ENCODE data around the gene RFC4. TPM values are rescaled to one million over a fixed set of nuclear protein-coding genes. Genes with fewer than 3 reads are reported as not detected.
A peak's percentile ranks its signal among the peaks of the same experiment; 100 is the strongest.

Gene RFC4
- total RNA-seq, 2 donors from 2014 or later: 4.7 to 20.4 TPM

DNA sequence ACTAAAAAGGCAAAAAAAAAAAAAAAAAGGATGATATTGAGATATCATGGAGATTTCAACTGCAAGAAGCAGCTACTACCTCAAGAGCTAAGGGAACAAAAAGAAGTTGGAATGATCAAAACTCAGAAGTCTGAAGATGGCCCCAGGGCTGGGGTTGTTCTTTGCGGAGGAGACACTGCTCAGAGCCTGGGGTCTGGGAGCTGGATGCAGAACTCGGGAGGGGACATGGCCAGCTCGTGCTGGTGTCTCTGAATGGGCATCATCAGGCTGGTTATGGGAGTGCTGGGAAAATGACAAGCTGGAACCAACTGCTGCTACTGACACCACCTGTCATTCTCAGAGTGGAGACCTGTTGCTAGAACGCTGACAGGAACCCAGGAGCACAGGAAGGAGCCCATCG lies 22.1 kb upstream of the RFC4 start:
- Histone ChIP-seq H3K36me3 (no peaks in the 10 kb centered on the region), H3K9me3 (no peaks in the 10 kb centered on the region), H3K4me1 (ENCODE audit: control insufficient read depth in 1 of 2, low read depth in 2 of 2) (peaks cover 11 to 26% of the 10 kb centered on the region in 2 donors), H3K4me3 (no peak overlapping the region), H3K27ac (no peak overlapping the region), H3K27me3 (replicated peaks; ENCODE audit: insufficient read depth) (peaks cover 5% of the 10 kb centered on the region)
- ATAC-seq (ENCODE audit: insufficient number of reproducible peaks, low FRiP score, low read depth) (no peak), DNase-seq (ENCODE audit: low spot score) (no peak)
- TF ChIP-seq, protein P1, sequence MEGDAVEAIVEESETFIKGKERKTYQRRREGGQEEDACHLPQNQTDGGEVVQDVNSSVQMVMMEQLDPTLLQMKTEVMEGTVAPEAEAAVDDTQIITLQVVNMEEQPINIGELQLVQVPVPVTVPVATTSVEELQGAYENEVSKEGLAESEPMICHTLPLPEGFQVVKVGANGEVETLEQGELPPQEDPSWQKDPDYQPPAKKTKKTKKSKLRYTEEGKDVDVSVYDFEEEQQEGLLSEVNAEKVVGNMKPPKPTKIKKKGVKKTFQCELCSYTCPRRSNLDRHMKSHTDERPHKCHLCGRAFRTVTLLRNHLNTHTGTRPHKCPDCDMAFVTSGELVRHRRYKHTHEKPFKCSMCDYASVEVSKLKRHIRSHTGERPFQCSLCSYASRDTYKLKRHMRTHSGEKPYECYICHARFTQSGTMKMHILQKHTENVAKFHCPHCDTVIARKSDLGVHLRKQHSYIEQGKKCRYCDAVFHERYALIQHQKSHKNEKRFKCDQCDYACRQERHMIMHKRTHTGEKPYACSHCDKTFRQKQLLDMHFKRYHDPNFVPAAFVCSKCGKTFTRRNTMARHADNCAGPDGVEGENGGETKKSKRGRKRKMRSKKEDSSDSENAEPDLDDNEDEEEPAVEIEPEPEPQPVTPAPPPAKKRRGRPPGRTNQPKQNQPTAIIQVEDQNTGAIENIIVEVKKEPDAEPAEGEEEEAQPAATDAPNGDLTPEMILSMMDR (IDR thresholded peaks at IDR 0.05): no peak

DNA sequence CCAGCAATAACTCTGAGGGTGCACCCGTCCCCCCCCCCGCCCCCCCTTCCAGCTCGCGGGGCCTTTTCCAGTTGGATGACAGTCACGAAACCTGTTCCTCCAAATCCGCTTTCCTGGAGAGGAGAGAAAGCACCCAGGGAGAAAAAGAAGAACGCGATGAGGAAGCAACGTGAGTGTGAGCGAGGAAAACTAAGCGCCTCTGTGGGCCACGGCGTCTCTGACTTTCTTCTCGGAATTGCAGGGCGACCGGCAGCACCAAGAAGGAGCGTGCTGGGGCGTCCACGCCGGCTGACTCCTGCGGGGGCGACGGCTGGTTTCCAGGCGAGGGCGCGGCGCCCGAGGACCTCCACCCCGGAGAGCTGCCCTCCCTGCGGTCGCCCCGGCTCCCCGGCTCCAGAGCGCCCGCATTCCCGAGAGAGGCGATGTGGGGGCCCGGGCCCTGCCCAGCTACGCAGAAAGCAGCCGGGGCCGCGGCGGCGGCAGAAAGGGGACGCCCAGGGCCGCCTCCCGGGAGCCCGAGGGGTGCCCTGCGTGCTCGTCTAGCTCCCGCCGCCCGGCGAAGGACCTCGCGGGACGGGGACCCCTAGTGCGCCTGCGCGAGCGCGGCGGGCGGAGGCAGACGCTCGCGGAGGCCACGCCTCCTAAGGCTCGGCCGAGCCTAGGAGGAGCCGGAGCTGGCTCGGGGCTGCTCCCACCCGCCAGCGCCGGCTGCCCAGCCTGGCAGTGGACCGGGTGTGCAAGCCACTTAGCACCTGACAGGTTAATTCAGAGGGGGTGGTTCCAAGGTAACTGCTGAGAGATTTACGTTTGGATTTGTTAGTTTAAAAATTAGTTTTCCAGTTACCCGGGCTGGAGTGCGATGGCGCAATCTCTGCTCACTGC lies 20.9 kb upstream of the RFC4 start:
- H3K27me3 ChIP-seq (replicated peaks; ENCODE audit: insufficient read depth): peaks cover 5% of the 10 kb centered on the region
- H3K36me3 ChIP-seq: no peaks in the 10 kb centered on the region
- peak overlapping the region in 1 of 2 donors; percentile 72 for H3K27ac ChIP-seq
- ATAC-seq (ENCODE audit: insufficient number of reproducible peaks, low FRiP score, low read depth) (peak; percentile 70), DNase-seq (ENCODE audit: low spot score) (no peak)
- H3K4me1 ChIP-seq (ENCODE audit: control insufficient read depth in 1 of 2, low read depth in 2 of 2): peaks cover 11 to 26% of the 10 kb centered on the region in 2 donors
- TF ChIP-seq, protein P1 (IDR thresholded peaks at IDR 0.05): no peak
- peak overlapping the region; percentile 88 for H3K4me3 ChIP-seq
- no peaks in the 10 kb centered on the region for H3K9me3 ChIP-seq

DNA sequence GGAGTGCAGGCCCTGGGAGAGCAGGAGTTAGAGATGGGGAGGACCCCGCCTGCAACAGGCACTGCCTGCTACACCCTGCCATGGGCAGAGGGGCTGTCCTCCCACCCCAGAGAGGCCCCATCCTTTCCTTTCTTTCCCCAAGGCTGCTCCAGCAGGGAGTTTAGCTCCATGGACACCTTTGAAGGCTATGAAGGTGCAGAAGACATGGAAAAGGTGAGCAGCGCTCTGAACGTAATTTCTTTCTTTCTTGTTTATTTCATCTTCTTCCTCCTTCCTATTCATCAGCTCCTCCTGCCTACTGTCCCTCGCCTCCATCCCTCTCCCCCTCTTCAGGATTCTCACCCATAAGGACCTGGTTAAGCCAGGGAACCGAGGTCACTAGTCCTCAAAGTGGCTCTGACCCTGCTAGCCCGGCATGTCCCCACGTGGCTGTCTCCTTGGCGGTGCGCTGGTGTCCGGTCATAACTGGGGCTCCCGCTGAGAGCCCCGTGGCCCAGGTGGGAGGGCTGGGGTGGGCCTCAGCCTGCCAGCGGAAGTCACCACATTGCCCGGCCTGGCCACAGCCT lies 20.2 kb upstream of the RFC4 start:
- Histone ChIP-seq H3K36me3 (no peaks in the 10 kb centered on the region), H3K4me1 (ENCODE audit: control insufficient read depth in 1 of 2, low read depth in 2 of 2) (peaks cover 11 to 32% of the 10 kb centered on the region in 2 donors), H3K4me3 (peak overlapping the region; percentile 88), H3K9me3 (no peaks in the 10 kb centered on the region), H3K27ac (no peak overlapping the region), H3K27me3 (replicated peaks; ENCODE audit: insufficient read depth) (peaks cover 5% of the 10 kb centered on the region)
- ATAC-seq (ENCODE audit: insufficient number of reproducible peaks, low FRiP score, low read depth) (no peak), DNase-seq (ENCODE audit: low spot score) (no peak)
- TF ChIP-seq, protein P1 (IDR thresholded peaks at IDR 0.05): no peak

DNA sequence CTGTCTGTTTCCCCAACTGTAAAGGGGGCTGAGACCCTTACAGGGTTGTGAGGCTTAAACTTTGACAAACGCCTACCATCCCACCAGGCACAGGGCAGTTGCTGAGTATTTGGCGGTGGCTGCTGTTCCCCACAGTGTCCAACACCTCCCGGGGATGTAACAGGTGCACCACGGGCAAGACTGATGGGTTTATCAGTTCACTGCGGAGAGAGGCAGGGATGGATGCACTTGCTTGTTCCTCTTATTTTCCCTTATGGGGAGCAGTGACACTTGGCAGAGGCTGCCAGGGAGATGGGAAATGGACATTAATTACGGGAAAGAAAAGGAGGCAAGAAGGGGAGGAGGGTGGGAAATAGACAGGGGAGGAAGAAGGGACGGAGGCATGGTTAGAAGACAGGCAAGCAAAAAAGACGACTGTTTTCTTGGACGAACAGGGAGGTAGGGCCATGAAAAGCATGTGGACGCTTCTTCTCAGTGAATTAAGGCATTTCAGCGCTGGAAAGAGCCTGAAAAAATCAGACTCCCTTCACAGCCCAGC lies 19.7 kb upstream of the RFC4 start:
- H3K9me3 ChIP-seq: no peaks in the 10 kb centered on the region
- H3K27me3 ChIP-seq (replicated peaks; ENCODE audit: insufficient read depth): peaks cover 5% of the 10 kb centered on the region
- H3K4me3 ChIP-seq: peak overlapping the region; percentile 88
- H3K4me1 ChIP-seq (ENCODE audit: control insufficient read depth in 1 of 2, low read depth in 2 of 2): peaks cover 11 to 36% of the 10 kb centered on the region in 2 donors
- no peak for ATAC-seq (ENCODE audit: insufficient number of reproducible peaks, low FRiP score, low read depth)
- no peaks in the 10 kb centered on the region for H3K36me3 ChIP-seq
- TF ChIP-seq, protein P1 (IDR thresholded peaks at IDR 0.05): no peak
- DNase-seq (ENCODE audit: low spot score): no peak
- no peak overlapping the region for H3K27ac ChIP-seq

DNA sequence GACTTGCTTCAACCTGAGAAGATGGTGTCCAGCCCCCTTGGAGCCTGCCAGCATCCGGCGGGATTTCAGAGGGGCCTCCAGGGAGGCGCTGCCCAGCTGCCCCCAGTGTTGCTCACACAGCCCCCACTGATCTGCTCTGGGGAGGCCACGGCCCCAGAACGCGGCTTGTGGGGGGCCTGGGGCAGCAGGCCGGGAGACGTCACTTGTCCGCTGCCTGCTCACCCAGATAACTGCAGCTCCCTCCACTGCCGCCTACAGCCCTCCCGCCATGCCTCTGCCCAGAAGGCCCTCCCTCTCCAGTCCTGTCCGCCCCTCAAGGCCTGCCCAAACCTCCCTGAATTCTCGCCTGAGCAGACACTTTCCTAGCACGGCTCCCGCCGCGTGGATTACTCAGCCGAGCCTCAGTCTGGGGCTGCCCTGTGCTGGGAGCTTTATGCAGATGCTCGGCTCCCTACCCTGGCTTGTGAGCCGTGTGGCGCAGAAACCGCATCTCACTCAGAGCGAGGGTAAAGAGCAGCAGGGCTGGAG lies 19.1 kb upstream of the RFC4 start:
- H3K36me3 ChIP-seq: no peaks in the 10 kb centered on the region
- TF ChIP-seq, protein P1 (IDR thresholded peaks at IDR 0.05): no peak
- ATAC-seq (ENCODE audit: insufficient number of reproducible peaks, low FRiP score, low read depth) (no peak), DNase-seq (ENCODE audit: low spot score) (no peak)
- H3K27me3 ChIP-seq (replicated peaks; ENCODE audit: insufficient read depth): peaks cover 5% of the 10 kb centered on the region
- H3K4me3 ChIP-seq: peak overlapping the region; percentile 23
- H3K27ac ChIP-seq: no peak overlapping the region
- H3K4me1 ChIP-seq (ENCODE audit: control insufficient read depth in 1 of 2, low read depth in 2 of 2): peaks cover 11 to 36% of the 10 kb centered on the region in 2 donors
- H3K9me3 ChIP-seq: no peaks in the 10 kb centered on the region

All from thoracic aorta (tissue), 2 donors.